DMS 273 treated with DMSO at 0.1 percent for 48 hours (cell line): ENCODE results near the gene ZBTB37.
A peak's percentile ranks its signal among the peaks of the same experiment; 100 is the strongest.
"Not testable (repeated sequence)": the region's sequence is repeated elsewhere in the genome, so short reads cannot be mapped to it uniquely, and the experiment has no call there.

ENCODE experiments used
- DNase-seq: peaks from one replicate; lab custom pipeline; 2025; lab: John Stamatoyannopoulos, UW

Gene ZBTB37

GRCh38 chr1:173865468-173866164 is 2.6 kb upstream of the ZBTB37 start:
- DNase-seq = no peak

DNA sequence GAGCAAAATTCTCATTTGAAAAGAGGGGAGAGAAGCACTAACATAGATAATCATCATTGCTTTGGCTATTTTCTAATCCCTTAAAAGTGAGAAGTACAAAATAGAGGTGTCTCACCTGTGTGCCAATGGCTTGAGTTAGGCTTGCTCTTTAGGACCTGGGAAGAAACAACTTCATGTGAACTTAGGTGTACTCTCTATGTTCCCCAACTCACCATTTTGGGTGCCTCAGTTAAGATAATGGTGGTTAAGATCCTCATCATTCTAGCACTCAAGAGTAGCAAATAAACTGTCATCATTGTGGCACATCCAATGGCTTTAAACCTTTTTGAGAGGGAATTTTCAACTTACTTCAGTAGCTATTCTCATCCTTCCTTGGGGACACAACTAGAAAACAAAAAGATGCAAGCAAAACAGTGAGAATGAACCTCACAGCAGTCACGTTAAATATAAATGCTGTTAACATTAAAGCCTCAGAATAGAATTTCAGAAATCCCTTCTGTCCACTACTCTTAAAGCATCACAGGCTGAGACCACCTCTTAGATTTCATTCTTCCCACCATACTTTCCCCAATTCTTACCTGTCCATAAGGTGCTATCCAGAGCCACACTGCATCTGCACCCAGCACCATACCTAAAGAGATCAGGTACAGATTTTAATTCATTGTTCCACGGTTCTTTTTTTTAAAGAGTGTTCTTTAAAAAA is 1.6 kb upstream of the ZBTB37 start:
- DNase-seq = no peak

DNA sequence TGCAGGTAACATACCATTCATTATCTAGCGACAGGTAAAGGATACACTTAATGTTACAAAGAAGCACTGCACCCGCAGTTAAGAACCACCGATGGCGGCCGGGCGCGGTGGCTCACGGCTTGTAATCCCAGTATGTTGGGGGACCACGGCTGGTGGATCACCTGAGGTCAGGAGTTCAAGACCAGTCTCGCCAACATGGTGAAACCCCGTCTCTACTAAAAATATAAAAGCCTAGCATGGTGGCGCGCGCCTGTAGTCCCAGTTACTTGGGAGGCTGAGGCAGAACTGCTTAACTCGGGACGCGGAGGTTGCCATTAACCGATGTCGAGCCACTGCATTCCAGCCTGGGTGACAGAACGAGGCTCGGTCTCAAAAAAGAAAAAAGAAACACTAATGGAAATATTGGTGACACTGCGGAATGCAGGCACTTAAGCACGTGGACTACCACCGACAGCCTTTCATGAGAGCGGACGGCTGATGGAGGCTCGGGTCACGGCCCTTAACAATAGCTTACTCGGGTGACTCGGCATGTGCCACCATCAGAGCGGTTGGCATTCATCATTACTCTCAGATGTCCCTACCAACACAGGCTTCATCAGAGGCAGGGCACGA is 933 bp upstream of the ZBTB37 start:
- no peak for DNase-seq

DNA sequence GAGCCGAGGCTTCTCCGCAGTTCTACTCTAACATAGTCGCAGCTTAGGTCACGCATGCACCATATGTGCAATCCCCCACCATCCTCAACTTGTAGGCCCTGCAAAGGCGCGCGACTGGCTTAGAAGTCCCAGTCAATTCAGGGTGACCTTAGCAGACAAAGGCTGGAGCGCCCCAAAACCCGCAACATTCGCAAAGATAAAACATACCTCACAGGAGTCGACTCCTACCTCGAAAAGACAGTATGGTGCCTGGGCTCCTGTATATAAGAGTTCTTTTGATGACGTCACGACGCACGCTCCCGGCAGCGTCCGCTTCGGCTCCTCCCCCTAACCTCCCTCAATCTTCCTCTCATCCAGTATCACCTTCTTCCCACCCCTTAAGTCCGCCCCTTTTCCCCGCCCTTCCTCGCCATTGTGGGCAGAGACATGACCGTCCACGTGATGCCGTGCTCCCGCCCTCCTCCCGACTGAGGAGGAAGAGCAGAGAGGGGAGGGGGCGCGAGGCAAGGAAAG is 371 bp upstream of the ZBTB37 start, which contains the start of gene GAS5:
Gene GAS5 (minus strand): TSS at position 237 of the 513 bp plus-strand sequence.
- peak; percentile 98 for DNase-seq

GRCh38 chr1:173869021-173869359 is 810 bp downstream of the ZBTB37 start:
- no peak for DNase-seq

DNA sequence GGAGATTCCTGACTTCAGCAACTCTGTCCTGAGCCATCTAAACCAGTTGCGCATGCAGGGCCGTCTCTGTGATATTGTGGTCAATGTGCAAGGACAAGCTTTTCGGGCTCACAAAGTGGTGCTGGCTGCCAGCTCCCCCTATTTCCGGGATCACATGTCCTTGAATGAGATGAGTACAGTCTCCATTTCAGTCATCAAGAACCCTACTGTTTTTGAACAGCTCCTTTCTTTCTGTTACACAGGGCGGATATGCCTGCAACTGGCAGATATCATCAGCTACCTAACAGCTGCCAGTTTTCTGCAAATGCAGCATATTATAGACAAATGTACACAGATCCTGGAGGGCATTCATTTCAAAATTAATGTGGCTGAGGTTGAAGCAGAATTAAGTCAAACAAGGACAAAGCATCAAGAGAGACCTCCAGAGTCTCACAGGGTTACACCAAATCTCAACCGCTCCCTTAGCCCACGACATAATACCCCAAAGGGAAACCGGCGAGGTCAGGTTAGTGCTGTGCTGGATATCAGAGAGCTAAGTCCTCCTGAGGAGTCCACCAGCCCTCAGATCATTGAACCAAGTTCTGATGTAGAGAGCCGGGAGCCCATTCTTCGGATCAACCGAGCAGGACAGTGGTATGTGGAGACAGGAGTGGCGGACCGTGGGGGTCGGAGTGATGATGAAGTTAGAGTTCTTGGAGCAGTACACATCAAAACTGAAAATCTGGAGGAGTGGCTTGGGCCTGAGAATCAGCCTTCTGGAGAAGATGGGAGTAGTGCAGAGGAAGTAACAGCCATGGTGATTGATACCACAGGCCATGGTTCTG is 2.3 kb downstream of the ZBTB37 start:
- no peak for DNase-seq

GRCh38 chr1:173871091-173871490 is 2.9 kb downstream of the ZBTB37 start:
- DNase-seq = no peak

- DNase-seq = no peak
Observed at GRCh38 chr1:173871500-173871899, 3.3 kb downstream of the ZBTB37 start.

- no peak for DNase-seq
Observed at GRCh38 chr1:173876732-173877131, 8.6 kb downstream of the ZBTB37 start.

- DNase-seq = no peak
Observed at GRCh38 chr1:173878251-173878650, 10.1 kb downstream of the ZBTB37 start.

DNA sequence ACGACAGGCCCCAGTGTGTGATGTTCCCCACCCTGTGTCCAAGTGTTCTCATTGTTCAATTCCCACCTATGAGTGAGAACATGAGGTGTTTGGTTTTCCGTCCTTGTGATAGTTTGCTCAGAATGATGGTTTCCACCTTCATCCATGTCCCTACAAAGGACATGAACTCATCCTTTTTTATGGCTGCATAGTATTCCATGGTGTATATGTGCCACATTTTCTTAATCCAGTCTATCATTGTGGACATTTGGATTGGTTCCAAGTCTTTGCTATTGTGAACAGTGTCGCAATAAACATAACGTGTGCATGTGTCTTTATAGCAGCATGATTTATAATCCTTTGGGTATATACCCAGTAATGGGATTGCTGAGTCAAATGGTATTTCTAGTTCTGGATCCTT is 12.9 kb downstream of the ZBTB37 start:
- not testable (repeated sequence) for DNase-seq

- DNase-seq = no peak
Observed at GRCh38 chr1:173884701-173885100, 16.5 kb downstream of the ZBTB37 start.

- DNase-seq = no peak
Observed at GRCh38 chr1:173886746-173887611, 18.8 kb downstream of the ZBTB37 start.

DNA sequence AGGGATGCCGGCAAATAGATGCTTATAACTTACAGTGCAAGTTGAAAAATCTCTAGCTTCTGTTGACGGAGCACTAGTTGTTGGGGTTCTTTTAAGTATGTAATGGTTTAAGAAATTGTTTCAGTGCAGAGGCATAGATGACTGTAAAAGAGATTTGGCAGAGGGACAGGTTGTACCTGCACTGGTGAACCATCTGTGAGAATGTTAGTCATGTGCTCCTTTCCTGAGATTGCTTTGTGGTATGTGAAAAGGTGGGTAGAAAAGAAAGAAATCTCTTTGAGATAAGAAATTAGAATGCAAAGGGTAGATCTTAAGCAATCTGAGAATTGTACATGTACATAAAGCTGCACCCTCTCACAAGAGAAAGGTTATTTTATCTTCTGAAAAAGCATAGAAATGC is 19.4 kb downstream of the ZBTB37 start:
- DNase-seq = no peak

GRCh38 chr1:173888749-173889148 is 20.6 kb downstream of the ZBTB37 start:
- no peak for DNase-seq

- no peak for DNase-seq
Observed at GRCh38 chr1:173889885-173890284, 21.7 kb downstream of the ZBTB37 start.

DNA sequence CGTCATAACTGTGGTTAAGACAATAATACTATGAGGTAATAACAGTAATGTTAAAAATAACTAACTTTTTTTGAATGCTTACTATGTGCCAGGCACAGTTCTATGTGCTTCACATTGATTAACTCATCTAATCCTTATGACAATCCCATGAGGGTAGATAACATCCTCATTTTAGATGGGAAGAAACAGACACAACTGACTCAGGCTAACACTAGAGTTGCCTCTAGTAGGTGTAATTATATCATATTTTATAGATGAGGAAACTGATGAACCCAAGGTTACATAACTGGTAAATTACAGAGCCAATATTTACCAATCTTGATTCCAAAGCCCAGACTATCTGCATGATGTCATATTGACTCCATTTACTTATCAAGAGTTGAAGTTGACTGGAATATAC is 25.4 kb downstream of the ZBTB37 start:
- no peak for DNase-seq

DNA sequence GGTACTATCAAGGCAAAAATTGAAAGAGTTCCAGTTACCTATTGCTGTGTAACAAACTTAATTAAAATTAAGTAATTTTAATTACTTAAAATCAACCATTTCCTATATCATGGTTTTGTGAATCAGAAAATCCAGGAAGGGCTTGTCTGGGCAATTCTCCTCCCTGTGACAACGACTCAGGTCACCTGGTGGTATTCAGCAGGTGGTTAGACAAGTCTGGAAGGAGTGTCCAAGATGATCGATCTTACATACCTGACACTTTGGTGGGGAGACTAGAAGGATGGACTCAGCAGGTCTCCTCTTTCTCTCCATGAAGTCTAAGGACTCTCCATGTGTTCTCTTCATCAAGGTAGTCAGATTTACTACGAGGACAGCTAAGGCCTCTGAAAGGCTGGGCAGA is 26.0 kb downstream of the ZBTB37 start:
- no peak for DNase-seq

GRCh38 chr1:173900427-173900826 is 32.2 kb downstream of the ZBTB37 start:
- no peak for DNase-seq

- DNase-seq = no peak
Observed at GRCh38 chr1:173900992-173901391, 32.8 kb downstream of the ZBTB37 start.

DNA sequence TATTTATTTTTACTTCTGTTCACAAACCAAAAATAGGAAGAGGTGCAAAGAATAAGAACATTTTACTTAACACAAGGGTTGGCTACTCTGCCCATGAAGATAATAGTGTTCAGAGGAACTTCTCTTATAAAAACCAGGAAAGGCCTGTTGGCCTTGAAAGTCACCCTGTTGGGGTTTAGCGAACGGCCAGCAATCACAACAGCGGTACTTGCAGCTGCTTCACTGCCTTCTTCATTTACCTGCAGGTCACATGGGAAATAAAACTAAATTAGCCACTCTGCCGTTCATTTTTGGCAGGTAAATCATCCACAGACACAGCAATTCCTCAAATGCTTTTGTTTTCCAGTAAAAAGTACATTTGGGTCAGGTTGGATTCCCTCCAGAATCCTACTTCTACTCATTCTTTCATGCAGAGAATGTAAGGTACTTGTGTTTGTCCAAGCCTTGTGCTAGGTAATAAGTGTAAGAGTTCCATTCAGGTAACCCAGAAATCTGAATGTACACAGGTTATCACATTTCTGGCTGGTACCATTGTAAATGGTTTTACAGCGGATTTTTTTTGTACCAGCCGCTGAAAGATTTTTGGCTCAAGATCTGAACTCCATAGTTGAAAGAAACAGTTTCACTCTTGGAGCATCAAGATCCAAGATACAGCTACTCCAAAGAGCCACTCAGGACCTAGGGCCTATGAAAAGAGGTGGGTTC is 35.8 kb downstream of the ZBTB37 start:
- DNase-seq = no peak
